ENCODE data around the gene SDK2.
A peak's percentile ranks its signal among the peaks of the same experiment; 100 is the strongest.

SDK2 gene

DNA sequence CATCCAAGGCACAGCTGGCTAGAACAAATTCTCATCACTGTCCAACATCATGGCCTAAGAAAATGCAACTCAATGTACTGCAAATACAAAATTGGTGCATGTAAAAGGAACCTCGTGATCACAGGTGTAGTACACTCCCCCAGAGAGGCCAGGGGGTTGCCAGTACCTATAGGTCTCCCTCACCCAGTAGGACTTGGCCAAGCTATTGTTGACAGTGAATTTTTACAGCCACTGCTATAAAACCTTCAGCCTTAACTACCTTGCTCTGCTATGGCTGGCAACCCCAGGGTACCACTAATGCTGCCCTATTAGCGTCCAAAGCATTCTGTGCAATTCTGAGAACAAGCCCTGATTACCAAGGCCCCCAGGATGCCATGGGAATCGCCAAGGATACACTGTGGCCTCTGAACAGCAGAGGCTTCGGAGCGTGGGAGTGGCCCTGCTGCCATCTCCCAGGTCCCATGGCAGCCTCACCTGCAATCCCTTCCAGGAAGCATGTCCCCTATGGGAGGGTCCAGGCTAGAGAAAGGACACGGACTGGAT is 67.6 kb downstream of the SDK2 start:
- no peaks in the 10 kb centered on the region for H3K36me3 ChIP-seq (ENCODE audit: control insufficient read depth in 2 of 2, insufficient read depth in 1 of 2, low read length in 2 of 2)
- no peak overlapping the region for H3K4me3 ChIP-seq (ENCODE audit: low read depth, low read length)
- H3K9me3 ChIP-seq (ENCODE audit: control insufficient read depth, insufficient read depth, low read depth, low read length): no peaks in the 10 kb centered on the region
- ChIA-PET CTCF (no interaction called here), POLR2A (no interaction called here)
- TF ChIP-seq ZNF610 (tag by site-specific recombination; IDR thresholded peaks at IDR 0.05; ENCODE audit: borderline replicate concordance) (no peak), ZNF843 (tag by site-specific recombination; IDR thresholded peaks at IDR 0.05) (no peak), ZNF768 (tag by site-specific recombination; IDR thresholded peaks at IDR 0.05) (no peak), EGR2 (tag by site-specific recombination; IDR thresholded peaks at IDR 0.05; ENCODE audit: low read depth) (no peak), ZNF202 (tag by site-specific recombination; IDR thresholded peaks at IDR 0.05; ENCODE audit: borderline replicate concordance) (no peak), ZNF510 (tag by site-specific recombination; IDR thresholded peaks at IDR 0.05; ENCODE audit: insufficient replicate concordance) (no peak)
- TF ChIP-seq, protein P1, sequence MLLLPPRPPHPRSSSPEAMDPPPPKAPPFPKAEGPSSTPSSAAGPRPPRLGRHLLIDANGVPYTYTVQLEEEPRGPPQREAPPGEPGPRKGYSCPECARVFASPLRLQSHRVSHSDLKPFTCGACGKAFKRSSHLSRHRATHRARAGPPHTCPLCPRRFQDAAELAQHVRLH (tag by site-specific recombination; IDR thresholded peaks at IDR 0.05): no peak
- TF ChIP-seq, protein P2, sequence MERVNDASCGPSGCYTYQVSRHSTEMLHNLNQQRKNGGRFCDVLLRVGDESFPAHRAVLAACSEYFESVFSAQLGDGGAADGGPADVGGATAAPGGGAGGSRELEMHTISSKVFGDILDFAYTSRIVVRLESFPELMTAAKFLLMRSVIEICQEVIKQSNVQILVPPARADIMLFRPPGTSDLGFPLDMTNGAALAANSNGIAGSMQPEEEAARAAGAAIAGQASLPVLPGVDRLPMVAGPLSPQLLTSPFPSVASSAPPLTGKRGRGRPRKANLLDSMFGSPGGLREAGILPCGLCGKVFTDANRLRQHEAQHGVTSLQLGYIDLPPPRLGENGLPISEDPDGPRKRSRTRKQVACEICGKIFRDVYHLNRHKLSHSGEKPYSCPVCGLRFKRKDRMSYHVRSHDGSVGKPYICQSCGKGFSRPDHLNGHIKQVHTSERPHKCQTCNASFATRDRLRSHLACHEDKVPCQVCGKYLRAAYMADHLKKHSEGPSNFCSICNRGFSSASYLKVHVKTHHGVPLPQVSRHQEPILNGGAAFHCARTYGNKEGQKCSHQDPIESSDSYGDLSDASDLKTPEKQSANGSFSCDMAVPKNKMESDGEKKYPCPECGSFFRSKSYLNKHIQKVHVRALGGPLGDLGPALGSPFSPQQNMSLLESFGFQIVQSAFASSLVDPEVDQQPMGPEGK (tag by site-specific recombination; IDR thresholded peaks at IDR 0.05): no peak
- TF ChIP-seq, protein P3, sequence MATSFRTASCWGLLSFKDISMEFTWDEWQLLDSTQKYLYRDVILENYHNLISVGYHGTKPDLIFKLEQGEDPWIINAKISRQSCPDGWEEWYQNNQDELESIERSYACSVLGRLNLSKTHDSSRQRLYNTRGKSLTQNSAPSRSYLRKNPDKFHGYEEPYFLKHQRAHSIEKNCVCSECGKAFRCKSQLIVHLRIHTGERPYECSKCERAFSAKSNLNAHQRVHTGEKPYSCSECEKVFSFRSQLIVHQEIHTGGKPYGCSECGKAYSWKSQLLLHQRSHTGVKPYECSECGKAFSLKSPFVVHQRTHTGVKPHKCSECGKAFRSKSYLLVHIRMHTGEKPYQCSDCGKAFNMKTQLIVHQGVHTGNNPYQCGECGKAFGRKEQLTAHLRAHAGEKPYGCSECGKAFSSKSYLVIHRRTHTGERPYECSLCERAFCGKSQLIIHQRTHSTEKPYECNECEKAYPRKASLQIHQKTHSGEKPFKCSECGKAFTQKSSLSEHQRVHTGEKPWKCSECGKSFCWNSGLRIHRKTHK (tag by site-specific recombination; IDR thresholded peaks at IDR 0.05): no peak
- TF ChIP-seq, protein P4, sequence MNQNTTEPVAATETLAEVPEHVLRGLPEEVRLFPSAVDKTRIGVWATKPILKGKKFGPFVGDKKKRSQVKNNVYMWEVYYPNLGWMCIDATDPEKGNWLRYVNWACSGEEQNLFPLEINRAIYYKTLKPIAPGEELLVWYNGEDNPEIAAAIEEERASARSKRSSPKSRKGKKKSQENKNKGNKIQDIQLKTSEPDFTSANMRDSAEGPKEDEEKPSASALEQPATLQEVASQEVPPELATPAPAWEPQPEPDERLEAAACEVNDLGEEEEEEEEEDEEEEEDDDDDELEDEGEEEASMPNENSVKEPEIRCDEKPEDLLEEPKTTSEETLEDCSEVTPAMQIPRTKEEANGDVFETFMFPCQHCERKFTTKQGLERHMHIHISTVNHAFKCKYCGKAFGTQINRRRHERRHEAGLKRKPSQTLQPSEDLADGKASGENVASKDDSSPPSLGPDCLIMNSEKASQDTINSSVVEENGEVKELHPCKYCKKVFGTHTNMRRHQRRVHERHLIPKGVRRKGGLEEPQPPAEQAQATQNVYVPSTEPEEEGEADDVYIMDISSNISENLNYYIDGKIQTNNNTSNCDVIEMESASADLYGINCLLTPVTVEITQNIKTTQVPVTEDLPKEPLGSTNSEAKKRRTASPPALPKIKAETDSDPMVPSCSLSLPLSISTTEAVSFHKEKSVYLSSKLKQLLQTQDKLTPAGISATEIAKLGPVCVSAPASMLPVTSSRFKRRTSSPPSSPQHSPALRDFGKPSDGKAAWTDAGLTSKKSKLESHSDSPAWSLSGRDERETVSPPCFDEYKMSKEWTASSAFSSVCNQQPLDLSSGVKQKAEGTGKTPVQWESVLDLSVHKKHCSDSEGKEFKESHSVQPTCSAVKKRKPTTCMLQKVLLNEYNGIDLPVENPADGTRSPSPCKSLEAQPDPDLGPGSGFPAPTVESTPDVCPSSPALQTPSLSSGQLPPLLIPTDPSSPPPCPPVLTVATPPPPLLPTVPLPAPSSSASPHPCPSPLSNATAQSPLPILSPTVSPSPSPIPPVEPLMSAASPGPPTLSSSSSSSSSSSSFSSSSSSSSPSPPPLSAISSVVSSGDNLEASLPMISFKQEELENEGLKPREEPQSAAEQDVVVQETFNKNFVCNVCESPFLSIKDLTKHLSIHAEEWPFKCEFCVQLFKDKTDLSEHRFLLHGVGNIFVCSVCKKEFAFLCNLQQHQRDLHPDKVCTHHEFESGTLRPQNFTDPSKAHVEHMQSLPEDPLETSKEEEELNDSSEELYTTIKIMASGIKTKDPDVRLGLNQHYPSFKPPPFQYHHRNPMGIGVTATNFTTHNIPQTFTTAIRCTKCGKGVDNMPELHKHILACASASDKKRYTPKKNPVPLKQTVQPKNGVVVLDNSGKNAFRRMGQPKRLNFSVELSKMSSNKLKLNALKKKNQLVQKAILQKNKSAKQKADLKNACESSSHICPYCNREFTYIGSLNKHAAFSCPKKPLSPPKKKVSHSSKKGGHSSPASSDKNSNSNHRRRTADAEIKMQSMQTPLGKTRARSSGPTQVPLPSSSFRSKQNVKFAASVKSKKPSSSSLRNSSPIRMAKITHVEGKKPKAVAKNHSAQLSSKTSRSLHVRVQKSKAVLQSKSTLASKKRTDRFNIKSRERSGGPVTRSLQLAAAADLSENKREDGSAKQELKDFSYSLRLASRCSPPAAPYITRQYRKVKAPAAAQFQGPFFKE (tag by site-specific recombination; IDR thresholded peaks at IDR 0.05; ENCODE audit: borderline replicate concordance): no peak
- no peak overlapping the region for H3K27ac ChIP-seq (ENCODE audit: extremely low read depth, low read depth, low read length)
- peaks cover 3% of the 10 kb centered on the region; the same call in 1 of the 2 replicates for H3K4me1 ChIP-seq (ENCODE audit: control insufficient read depth, insufficient read depth, low read length)

DNA sequence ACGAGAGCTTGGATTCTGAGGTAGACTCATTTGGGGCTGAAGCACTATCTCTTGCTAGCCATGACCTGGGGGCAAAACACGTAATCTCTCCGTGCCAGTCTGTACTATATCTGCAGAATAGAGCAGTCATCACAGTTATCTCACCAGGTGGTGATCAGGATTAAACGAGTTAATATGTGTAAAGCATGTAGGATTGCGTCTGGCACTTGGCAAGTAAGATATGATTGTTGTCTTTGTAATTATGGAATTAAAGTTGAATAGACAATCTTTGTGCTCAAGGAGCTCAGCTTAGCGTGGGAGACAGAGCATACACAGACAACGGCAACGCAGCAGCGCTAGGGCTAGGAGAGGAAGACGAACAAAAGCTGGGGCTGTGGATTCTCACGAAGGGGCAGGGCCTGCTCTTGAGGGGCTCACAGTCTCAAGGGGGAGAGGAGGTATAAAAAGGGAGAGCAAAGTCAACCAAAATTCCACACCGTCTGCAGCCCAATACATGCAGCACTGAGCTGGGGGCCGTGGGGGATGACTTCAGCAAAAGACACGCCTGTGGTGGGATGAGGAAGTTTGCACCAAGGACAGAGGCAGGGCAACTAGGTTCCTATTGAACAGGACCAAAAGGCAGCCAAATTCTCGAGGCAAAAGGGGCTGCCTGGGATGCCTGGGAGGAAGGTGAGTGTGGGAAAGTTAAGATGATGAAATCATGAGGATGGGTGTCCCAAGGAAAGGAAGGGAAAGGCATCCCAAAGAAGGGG is 68.6 kb downstream of the SDK2 start:
- CTCF ChIA-PET: interaction anchor here (0.9 kb wide), 1 partner anchor 45 kb away, joined by 3 read pairs; no protein-coding TSS in a partner anchor
- H3K4me1 ChIP-seq (ENCODE audit: control insufficient read depth, insufficient read depth, low read length): peaks cover 3% of the 10 kb centered on the region; the same call in 1 of the 2 replicates
- POLR2A ChIA-PET: interaction anchor here (0.7 kb wide), 1 partner anchor 9 kb away, joined by 3 read pairs; no protein-coding TSS in a partner anchor
- no peak overlapping the region for H3K4me3 ChIP-seq (ENCODE audit: low read depth, low read length)
- H3K27ac ChIP-seq (ENCODE audit: extremely low read depth, low read depth, low read length): no peak overlapping the region
- H3K36me3 ChIP-seq (ENCODE audit: control insufficient read depth in 2 of 2, insufficient read depth in 1 of 2, low read length in 2 of 2): no peaks in the 10 kb centered on the region
- H3K9me3 ChIP-seq (ENCODE audit: control insufficient read depth, insufficient read depth, low read depth, low read length): no peaks in the 10 kb centered on the region
- TF ChIP-seq ZNF544 (tag by site-specific recombination; IDR thresholded peaks at IDR 0.05) (no peak), ZBTB8A (tag by site-specific recombination; IDR thresholded peaks at IDR 0.05) (peak; percentile 65), BCL11B (tag by site-specific recombination; IDR thresholded peaks at IDR 0.05; ENCODE audit: low read depth) (peak; percentile 70; the same call in 1 of the 2 replicates)
- TF ChIP-seq, protein P5, sequence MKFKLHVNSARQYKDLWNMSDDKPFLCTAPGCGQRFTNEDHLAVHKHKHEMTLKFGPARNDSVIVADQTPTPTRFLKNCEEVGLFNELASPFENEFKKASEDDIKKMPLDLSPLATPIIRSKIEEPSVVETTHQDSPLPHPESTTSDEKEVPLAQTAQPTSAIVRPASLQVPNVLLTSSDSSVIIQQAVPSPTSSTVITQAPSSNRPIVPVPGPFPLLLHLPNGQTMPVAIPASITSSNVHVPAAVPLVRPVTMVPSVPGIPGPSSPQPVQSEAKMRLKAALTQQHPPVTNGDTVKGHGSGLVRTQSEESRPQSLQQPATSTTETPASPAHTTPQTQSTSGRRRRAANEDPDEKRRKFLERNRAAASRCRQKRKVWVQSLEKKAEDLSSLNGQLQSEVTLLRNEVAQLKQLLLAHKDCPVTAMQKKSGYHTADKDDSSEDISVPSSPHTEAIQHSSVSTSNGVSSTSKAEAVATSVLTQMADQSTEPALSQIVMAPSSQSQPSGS (tag by site-specific recombination; IDR thresholded peaks at IDR 0.05; ENCODE audit: low read depth): peak; percentile 39
- TF ChIP-seq, protein P6, sequence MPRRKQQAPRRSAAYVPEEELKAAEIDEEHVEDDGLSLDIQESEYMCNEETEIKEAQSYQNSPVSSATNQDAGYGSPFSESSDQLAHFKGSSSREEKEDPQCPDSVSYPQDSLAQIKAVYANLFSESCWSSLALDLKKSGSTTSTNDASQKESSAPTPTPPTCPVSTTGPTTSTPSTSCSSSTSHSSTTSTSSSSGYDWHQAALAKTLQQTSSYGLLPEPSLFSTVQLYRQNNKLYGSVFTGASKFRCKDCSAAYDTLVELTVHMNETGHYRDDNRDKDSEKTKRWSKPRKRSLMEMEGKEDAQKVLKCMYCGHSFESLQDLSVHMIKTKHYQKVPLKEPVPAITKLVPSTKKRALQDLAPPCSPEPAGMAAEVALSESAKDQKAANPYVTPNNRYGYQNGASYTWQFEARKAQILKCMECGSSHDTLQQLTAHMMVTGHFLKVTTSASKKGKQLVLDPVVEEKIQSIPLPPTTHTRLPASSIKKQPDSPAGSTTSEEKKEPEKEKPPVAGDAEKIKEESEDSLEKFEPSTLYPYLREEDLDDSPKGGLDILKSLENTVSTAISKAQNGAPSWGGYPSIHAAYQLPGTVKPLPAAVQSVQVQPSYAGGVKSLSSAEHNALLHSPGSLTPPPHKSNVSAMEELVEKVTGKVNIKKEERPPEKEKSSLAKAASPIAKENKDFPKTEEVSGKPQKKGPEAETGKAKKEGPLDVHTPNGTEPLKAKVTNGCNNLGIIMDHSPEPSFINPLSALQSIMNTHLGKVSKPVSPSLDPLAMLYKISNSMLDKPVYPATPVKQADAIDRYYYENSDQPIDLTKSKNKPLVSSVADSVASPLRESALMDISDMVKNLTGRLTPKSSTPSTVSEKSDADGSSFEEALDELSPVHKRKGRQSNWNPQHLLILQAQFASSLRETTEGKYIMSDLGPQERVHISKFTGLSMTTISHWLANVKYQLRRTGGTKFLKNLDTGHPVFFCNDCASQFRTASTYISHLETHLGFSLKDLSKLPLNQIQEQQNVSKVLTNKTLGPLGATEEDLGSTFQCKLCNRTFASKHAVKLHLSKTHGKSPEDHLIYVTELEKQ (tag by site-specific recombination; IDR thresholded peaks at IDR 0.05; ENCODE audit: borderline replicate concordance): peak; percentile 84
